ENCODE measurements around the gene CSNK1A1. TPM values are rescaled to one million over a fixed set of nuclear protein-coding genes. Genes with fewer than 3 reads are reported as not detected.

Gene CSNK1A1
- total and polyA plus RNA-seq, 2 experiments from 2014 or later: 106 to 231 TPM

- H3K4me3 ChIP-seq: no peak overlapping the region
- H4K20me1 ChIP-seq (ENCODE audit: insufficient read depth, poor library complexity, severe bottlenecking): no peaks in the 10 kb centered on the region
- no peak overlapping the region for H3K4me2 ChIP-seq
- H3K79me2 ChIP-seq: no peaks in the 10 kb centered on the region
- H3K9me3 ChIP-seq (ENCODE audit: low read depth): no peaks in the 10 kb centered on the region
- H3K36me3 ChIP-seq (replicated peaks; ENCODE audit: insufficient read depth, low read depth): no peaks in the 10 kb centered on the region
- DNase-seq (ENCODE audit: low spot score): no peak
- no peaks in the 10 kb centered on the region for H3K9me2 ChIP-seq (replicated peaks; ENCODE audit: insufficient read depth)
- peaks cover 37% of the 10 kb centered on the region for H3K4me1 ChIP-seq (ENCODE audit: insufficient read depth)
- TF ChIP-seq EZH2phosphoT487 (IDR thresholded peaks at IDR 0.05; ENCODE audit: low read depth, severe bottlenecking, unreplicated experiment): no peak
- no peak for TF ChIP-seq EZH2 (IDR thresholded peaks at IDR 0.05; ENCODE audit: borderline replicate concordance)
- no peak for TF ChIP-seq CTCF (IDR thresholded peaks at IDR 0.05; ENCODE audit: poor library complexity)
- WGBS (ENCODE audit: low lambda C conversion rate, missing lambda C conversion rate): 59% methylated on average over 3 of the region's 3 CpGs
- H2AFZ ChIP-seq: no peak overlapping the region
- H3K27me3 ChIP-seq: no peaks in the 10 kb centered on the region
- H3K27ac ChIP-seq: peak overlapping the region; percentile 94
Observed at GRCh38 chr5:149450199-149450598, 101.0 kb downstream of the CSNK1A1 start.

GRCh38 chr5:149448831-149449714, 102.2 kb downstream of the CSNK1A1 start:
- no peaks in the 10 kb centered on the region for H3K79me2 ChIP-seq
- H3K4me1 ChIP-seq (ENCODE audit: insufficient read depth): peaks cover 36% of the 10 kb centered on the region
- no peak overlapping the region for H3K4me3 ChIP-seq
- H3K27ac ChIP-seq: no peak overlapping the region
- DNase-seq (ENCODE audit: low spot score): no peak
- no peaks in the 10 kb centered on the region for H3K9me3 ChIP-seq (ENCODE audit: low read depth)
- no peaks in the 10 kb centered on the region for H3K27me3 ChIP-seq
- no peak overlapping the region for H2AFZ ChIP-seq
- no peak for TF ChIP-seq EZH2 (IDR thresholded peaks at IDR 0.05; ENCODE audit: borderline replicate concordance)
- peak; percentile 41 for TF ChIP-seq CTCF (IDR thresholded peaks at IDR 0.05; ENCODE audit: poor library complexity)
- WGBS (ENCODE audit: low lambda C conversion rate, missing lambda C conversion rate): 89% methylated on average over 7 of the region's 7 CpGs
- no peak overlapping the region for H3K4me2 ChIP-seq
- no peaks in the 10 kb centered on the region for H3K36me3 ChIP-seq (replicated peaks; ENCODE audit: insufficient read depth, low read depth)
- H4K20me1 ChIP-seq (ENCODE audit: insufficient read depth, poor library complexity, severe bottlenecking): no peaks in the 10 kb centered on the region
- no peaks in the 10 kb centered on the region for H3K9me2 ChIP-seq (replicated peaks; ENCODE audit: insufficient read depth)

- no peaks in the 10 kb centered on the region for H3K9me2 ChIP-seq (replicated peaks; ENCODE audit: insufficient read depth)
- no peak overlapping the region for H2AFZ ChIP-seq
- no peak for DNase-seq (ENCODE audit: low spot score)
- H3K79me2 ChIP-seq: no peaks in the 10 kb centered on the region
- TF ChIP-seq EZH2 (IDR thresholded peaks at IDR 0.05; ENCODE audit: borderline replicate concordance) (no peak), EZH2phosphoT487 (IDR thresholded peaks at IDR 0.05; ENCODE audit: low read depth, severe bottlenecking, unreplicated experiment) (no peak), CTCF (IDR thresholded peaks at IDR 0.05; ENCODE audit: poor library complexity) (no peak)
- H4K20me1 ChIP-seq (ENCODE audit: insufficient read depth, poor library complexity, severe bottlenecking): no peaks in the 10 kb centered on the region
- H3K27me3 ChIP-seq: no peaks in the 10 kb centered on the region
- peaks cover 29% of the 10 kb centered on the region for H3K4me1 ChIP-seq (ENCODE audit: insufficient read depth)
- 95% methylated on average over 4 of the region's 4 CpGs for WGBS (ENCODE audit: low lambda C conversion rate, missing lambda C conversion rate)
- no peaks in the 10 kb centered on the region for H3K36me3 ChIP-seq (replicated peaks; ENCODE audit: insufficient read depth, low read depth)
- H3K27ac ChIP-seq: peak overlapping the region; percentile 86
- no peak overlapping the region for H3K4me3 ChIP-seq
- no peaks in the 10 kb centered on the region for H3K9me3 ChIP-seq (ENCODE audit: low read depth)
- no peak overlapping the region for H3K4me2 ChIP-seq
Observed at GRCh38 chr5:149448431-149448830, 102.8 kb downstream of the CSNK1A1 start.
